Activated T-helper 17 cell treated with anti-CD3 and anti-CD28 coated beads, Interleukin-2, amount 50 U/mL, for 72 hours (primary cell): ENCODE results near the gene ERC1. TPM values are rescaled to one million over a fixed set of nuclear protein-coding genes. Genes with fewer than 3 reads are reported as not detected.

Experiments
- ATAC-seq: fragments of 150-1000 bp; cut with Tn5 transposase; replicated peaks from 2 replicates; pipeline ENCODE4 v1.10.0; 2021; ENCODE audit warnings: mild to moderate bottlenecking, moderate library complexity
- H3K27ac Mint-ChIP-seq: one replicate; pipeline ENCODE4 v1.8.0; 2022; ENCODE audit warnings: mixed read lengths
- H3K27me3 Mint-ChIP-seq: one replicate; pipeline ENCODE4 v1.8.0; 2022; ENCODE audit warnings: mixed read lengths
- H3K36me3 Mint-ChIP-seq: one replicate; pipeline ENCODE4 v1.8.0; 2022; ENCODE audit warnings: low read depth, mild to moderate bottlenecking, mixed read lengths
- H3K4me1 Mint-ChIP-seq: one replicate; pipeline ENCODE4 v1.8.0; 2022; ENCODE audit warnings: mixed read lengths
- H3K4me3 Mint-ChIP-seq: one replicate; pipeline ENCODE4 v1.8.0; 2022; ENCODE audit warnings: mild to moderate bottlenecking, mixed read lengths
- H3K9me3 Mint-ChIP-seq: one replicate; pipeline ENCODE4 v1.8.0; 2022; ENCODE audit warnings: mixed read lengths
- total RNA-seq, 2 donors: library from RNA; stranded (reverse); gene quantifications; one replicate each; pipeline ENCODE4 v1.2.3, GENCODE V29; 2022

ERC1 gene
- total RNA-seq, 2 donors from 2014 or later: 25.8 to 31.9 TPM

DNA sequence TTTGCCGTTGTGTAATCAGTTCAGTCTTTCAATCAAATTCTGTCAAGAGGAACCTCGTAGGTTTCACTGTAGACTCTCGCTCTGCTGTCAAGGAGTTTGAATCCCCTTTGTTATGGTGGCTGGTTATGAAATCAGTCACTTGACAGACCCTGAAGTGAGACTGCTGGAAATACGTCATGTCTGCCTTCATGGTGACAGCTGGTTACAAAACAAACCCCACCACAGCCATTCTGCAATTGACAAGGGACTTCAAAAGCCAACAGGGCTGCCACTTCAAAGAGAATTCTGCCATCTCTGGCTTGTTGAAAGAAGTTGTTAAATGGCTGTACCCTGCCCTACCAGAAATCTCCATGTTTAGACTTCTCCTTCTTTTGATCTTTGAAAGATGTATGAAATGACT, 286.9 kb downstream of the ERC1 start:
- H3K4me1 Mint-ChIP-seq: peaks cover 5% of the 10 kb centered on the region
- H3K36me3 Mint-ChIP-seq: no peaks in the 10 kb centered on the region
- H3K4me3 Mint-ChIP-seq: no peak overlapping the region
- H3K27me3 Mint-ChIP-seq: no peaks in the 10 kb centered on the region
- no peak for ATAC-seq
- no peaks in the 10 kb centered on the region for H3K9me3 Mint-ChIP-seq
- H3K27ac Mint-ChIP-seq: no peak overlapping the region

DNA sequence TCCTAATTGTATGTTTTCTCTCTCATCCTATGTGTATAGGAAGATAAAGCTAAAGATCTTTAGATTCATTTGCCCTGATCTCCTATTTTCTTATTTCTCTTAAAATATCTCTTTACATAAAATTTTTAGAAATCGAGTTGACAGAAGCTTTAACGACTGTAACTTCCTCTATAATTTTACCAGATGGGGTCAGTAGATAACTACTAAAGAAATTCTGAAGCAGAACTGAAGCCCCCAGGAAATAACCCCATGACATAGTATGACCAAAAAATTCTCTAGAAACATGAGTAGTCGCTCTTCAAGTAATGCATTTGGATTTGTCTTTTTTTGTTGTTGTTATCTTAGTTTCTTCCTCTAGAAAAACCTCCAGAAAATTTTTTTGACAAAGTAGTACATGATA, 288.0 kb downstream of the ERC1 start:
- no peak for ATAC-seq
- Mint-ChIP-seq H3K36me3 (no peaks in the 10 kb centered on the region), H3K4me3 (no peak overlapping the region), H3K9me3 (no peaks in the 10 kb centered on the region), H3K27ac (no peak overlapping the region), H3K27me3 (no peaks in the 10 kb centered on the region), H3K4me1 (peaks cover 5% of the 10 kb centered on the region)

GRCh38 chr12:1280059-1280458, 289.0 kb downstream of the ERC1 start:
- Mint-ChIP-seq H3K36me3 (no peaks in the 10 kb centered on the region), H3K9me3 (no peaks in the 10 kb centered on the region), H3K4me1 (peaks cover 5% of the 10 kb centered on the region), H3K4me3 (no peak overlapping the region), H3K27ac (no peak overlapping the region), H3K27me3 (no peaks in the 10 kb centered on the region)
- ATAC-seq: no peak

DNA sequence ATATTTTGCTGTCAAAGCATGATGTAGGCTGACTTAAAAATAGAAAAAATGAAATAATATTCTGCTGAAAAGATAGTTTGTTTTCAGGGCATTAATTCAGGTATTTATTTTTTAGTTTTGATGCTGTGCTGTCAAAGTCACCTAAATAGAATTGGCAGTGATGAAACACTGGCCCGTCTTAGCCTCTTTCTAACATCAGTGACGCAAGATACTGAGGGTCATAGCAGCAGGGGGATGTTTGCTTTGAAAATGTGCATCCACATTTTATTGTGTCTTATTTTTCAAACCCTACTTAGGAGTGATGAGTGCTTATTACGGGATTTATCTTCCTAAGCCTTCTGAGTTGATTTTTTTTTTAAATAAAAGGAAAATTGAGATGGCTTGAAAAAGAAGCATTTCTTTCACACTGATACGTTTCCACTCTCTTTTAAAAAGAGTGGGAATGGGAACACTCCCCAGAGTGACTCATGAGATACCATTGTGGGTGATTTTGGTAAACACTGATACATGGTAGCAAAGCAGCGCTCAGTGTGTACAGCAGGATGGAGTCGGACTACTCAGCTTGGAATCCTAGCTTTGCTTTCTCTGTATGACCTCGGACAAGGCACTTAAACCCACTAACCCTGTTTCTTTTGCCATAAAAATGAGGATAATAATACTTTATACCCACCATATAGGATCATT, 290.8 kb downstream of the ERC1 start:
- Mint-ChIP-seq H3K4me3 (no peak overlapping the region), H3K27me3 (no peaks in the 10 kb centered on the region), H3K4me1 (no peaks in the 10 kb centered on the region), H3K36me3 (no peaks in the 10 kb centered on the region), H3K27ac (no peak overlapping the region), H3K9me3 (no peaks in the 10 kb centered on the region)
- ATAC-seq: no peak

GRCh38 chr12:1282670-1283315, 291.8 kb downstream of the ERC1 start:
- H3K27ac Mint-ChIP-seq: no peak overlapping the region
- H3K9me3 Mint-ChIP-seq: no peaks in the 10 kb centered on the region
- H3K4me3 Mint-ChIP-seq: no peak overlapping the region
- no peaks in the 10 kb centered on the region for H3K4me1 Mint-ChIP-seq
- H3K36me3 Mint-ChIP-seq: no peaks in the 10 kb centered on the region
- ATAC-seq: no peak
- H3K27me3 Mint-ChIP-seq: no peaks in the 10 kb centered on the region

DNA sequence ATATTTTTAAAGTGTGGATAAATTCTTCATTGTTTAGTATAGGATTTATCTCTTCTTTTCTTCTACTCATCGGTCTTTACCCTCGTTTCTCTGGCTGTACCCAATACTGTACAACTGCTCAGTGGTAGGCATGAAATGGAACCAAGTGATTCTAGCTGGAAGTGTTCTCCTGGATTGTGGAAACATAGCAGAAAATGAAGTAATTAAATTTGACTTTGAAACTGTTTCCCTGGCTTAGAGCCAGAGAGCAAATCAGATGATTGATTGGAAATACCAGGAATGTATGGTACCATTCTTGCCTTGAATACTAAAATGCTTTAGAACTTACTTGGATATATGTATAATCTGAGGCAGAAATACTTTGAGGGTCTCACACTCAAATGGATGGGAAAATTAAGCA, 292.3 kb downstream of the ERC1 start:
- no peak overlapping the region for H3K4me3 Mint-ChIP-seq
- no peaks in the 10 kb centered on the region for H3K36me3 Mint-ChIP-seq
- no peaks in the 10 kb centered on the region for H3K27me3 Mint-ChIP-seq
- H3K4me1 Mint-ChIP-seq: no peaks in the 10 kb centered on the region
- no peak for ATAC-seq
- H3K27ac Mint-ChIP-seq: no peak overlapping the region
- no peaks in the 10 kb centered on the region for H3K9me3 Mint-ChIP-seq

DNA sequence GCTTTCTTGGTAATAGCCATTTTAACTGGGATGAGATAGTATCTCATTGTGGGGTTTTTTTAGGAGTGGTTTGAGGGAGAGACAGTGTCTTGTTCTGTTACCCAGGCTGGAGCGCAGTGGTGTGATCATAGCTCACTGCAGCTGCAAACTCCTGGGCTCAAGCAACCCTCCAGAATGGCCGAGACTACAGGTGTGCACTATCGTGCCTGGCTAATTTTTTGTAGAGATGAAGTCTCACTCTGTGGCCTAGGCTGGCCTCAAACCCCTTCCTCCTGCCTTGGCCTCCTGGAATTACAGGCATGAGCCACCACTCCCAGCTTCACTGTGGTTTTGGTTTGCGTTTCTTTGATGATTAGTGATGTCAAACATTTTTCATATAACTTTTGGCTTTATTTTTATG, 293.6 kb downstream of the ERC1 start:
- ATAC-seq: no peak
- H3K27me3 Mint-ChIP-seq: no peaks in the 10 kb centered on the region
- H3K4me3 Mint-ChIP-seq: no peak overlapping the region
- no peaks in the 10 kb centered on the region for H3K9me3 Mint-ChIP-seq
- H3K36me3 Mint-ChIP-seq: peaks cover 3% of the 10 kb centered on the region
- H3K4me1 Mint-ChIP-seq: no peaks in the 10 kb centered on the region
- H3K27ac Mint-ChIP-seq: peak overlapping the region; percentile 8

DNA sequence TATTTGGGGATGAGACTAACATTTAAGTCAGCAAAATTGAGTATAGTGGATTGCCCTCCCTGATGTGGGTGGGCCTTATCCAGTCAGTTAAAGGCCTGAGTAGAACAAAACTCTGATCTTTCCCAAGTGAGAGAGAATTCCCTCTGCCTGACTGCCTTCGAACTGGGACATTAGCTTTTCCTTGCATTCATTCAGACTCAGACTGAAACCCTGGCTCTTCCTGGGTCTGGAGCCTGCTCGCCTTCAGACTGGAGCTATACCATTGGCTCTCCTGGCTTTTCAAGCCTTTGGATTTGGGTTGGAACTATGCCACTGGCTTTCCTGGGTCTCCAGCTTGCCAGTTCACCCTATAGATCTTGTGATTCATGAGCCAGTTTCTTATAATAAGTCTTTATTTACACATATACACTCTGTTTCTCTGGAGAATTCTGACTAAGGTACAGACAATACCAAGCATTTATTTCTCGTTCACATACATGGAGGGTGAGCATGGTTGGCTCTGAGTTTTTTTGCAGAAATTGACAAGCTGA, 296.5 kb downstream of the ERC1 start:
- no peak overlapping the region for H3K4me3 Mint-ChIP-seq
- no peaks in the 10 kb centered on the region for H3K4me1 Mint-ChIP-seq

DNA sequence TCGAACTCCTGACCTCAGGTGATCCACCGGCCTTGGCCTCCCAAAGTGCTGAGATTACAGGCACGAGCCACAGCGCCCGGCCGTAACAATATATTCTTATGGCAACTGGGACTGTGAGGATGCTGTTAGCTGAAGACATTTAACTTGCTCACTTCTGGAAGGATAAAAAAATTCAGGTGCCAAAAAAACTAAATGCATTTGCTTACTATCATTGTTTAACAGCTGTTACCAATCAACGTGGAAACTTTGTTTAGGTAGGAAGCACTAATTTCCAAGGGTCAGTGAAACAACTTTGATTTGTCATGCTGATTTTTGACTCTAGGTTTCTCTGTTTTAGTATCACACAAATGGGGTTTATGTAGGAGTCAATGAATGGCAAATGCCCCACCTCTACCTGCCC, 297.3 kb downstream of the ERC1 start:
- no peaks in the 10 kb centered on the region for H3K4me1 Mint-ChIP-seq

More for the DNA sequence above, 296.5 kb downstream of the ERC1 start:
- Mint-ChIP-seq H3K9me3 (no peaks in the 10 kb centered on the region), H3K27ac (no peak overlapping the region), H3K36me3 (peaks cover 20% of the 10 kb centered on the region), H3K27me3 (no peaks in the 10 kb centered on the region)
- no peak for ATAC-seq

GRCh38 chr12:1289371-1290155, 298.5 kb downstream of the ERC1 start:
- Mint-ChIP-seq H3K27me3 (no peaks in the 10 kb centered on the region), H3K36me3 (peaks cover 32% of the 10 kb centered on the region), H3K4me3 (no peak overlapping the region), H3K9me3 (no peaks in the 10 kb centered on the region), H3K27ac (no peak overlapping the region), H3K4me1 (no peaks in the 10 kb centered on the region)
- no peak for ATAC-seq

More for the DNA sequence above, 297.3 kb downstream of the ERC1 start:
- ATAC-seq: no peak
- H3K27ac Mint-ChIP-seq: no peak overlapping the region
- no peaks in the 10 kb centered on the region for H3K27me3 Mint-ChIP-seq
- peaks cover 20% of the 10 kb centered on the region for H3K36me3 Mint-ChIP-seq
- no peaks in the 10 kb centered on the region for H3K9me3 Mint-ChIP-seq
- no peak overlapping the region for H3K4me3 Mint-ChIP-seq

DNA sequence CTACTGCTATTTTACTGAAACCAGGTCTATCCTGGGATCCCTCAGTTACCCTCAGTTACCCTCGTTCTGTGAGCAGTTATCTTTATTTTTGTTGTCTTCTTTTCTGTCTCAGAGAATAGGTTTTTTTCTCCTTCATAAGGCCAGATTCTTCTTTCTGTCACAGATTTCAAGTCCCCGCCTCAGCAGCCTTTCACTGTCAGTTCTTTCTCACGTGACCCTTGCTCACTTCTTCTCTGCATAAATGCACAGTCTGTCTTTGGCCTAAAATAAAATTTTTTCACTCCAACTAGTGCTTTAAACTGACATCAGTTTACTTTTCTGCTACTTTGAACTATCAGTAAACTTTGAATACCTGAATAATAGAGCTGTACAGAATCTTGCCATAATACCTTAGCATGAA, 299.7 kb downstream of the ERC1 start:
- no peak overlapping the region for H3K4me3 Mint-ChIP-seq
- H3K9me3 Mint-ChIP-seq: no peaks in the 10 kb centered on the region
- H3K36me3 Mint-ChIP-seq: peaks cover 34% of the 10 kb centered on the region
- no peaks in the 10 kb centered on the region for H3K4me1 Mint-ChIP-seq
- no peak for ATAC-seq
- no peaks in the 10 kb centered on the region for H3K27me3 Mint-ChIP-seq
- no peak overlapping the region for H3K27ac Mint-ChIP-seq

DNA sequence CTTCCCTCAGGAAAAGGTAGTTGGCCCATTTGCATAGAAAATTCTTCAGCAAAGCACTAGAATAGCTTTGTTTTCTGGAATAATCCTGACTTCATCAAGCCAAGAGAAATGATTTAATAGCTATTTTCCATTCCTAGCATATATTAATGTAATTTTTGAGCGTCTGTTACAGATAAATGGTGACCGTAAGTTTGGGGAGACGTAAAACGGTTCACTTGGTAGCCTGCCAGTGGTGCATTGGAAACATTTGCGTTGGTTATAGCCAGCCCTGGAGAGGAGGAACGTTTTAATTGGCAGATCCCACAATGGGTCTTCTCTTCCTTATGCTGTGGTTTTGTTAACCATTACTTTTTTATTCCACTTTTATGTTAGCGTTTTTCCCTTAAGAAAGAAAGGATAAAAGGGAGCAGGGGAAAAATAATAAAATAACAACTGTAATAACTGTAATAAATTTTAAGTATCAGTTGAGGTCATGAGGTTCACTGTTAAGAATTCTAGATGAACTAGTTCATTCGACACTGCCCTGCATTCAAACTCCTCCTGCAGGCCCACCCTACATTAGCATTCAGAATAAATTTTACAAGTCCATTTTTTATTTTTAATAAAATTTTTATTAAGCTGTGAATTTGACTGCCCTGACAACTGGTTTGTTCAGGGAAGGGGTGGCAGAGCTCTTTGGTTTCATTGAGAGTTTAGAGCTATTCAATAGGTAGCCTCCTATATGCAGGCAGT, 300.7 kb downstream of the ERC1 start:
- H3K27me3 Mint-ChIP-seq: no peaks in the 10 kb centered on the region
- ATAC-seq: no peak
- peaks cover 38% of the 10 kb centered on the region for H3K36me3 Mint-ChIP-seq
- no peaks in the 10 kb centered on the region for H3K9me3 Mint-ChIP-seq
- no peak overlapping the region for H3K27ac Mint-ChIP-seq
- H3K4me3 Mint-ChIP-seq: no peak overlapping the region
- H3K4me1 Mint-ChIP-seq: no peaks in the 10 kb centered on the region

- H3K27ac Mint-ChIP-seq: no peak overlapping the region
- no peak for ATAC-seq
Observed at GRCh38 chr12:1293901-1294300, 302.9 kb downstream of the ERC1 start.

DNA sequence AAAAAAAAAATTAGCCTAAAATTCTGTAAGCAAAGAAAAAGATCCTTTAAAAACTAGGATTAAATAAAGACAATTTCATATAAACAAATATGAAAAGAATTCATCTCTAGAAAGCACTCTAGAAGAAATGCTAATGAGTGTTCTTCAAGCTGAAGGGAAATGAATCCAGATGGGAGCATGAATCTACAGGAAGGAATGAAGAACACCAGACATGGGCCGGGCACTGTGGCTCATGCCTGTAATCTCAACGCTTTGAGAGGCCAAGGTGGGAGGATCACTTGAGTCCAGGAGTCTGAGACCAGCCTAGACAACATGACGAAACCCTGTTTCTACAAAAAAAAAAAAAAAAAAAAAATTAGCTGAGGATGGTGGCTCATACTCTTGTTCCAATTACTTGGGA, 306.2 kb downstream of the ERC1 start:
- Mint-ChIP-seq H3K36me3 (peaks cover 37% of the 10 kb centered on the region), H3K4me3 (no peak overlapping the region), H3K9me3 (no peaks in the 10 kb centered on the region), H3K27me3 (no peaks in the 10 kb centered on the region), H3K27ac (no peak overlapping the region), H3K4me1 (peaks cover 3% of the 10 kb centered on the region)
- no peak for ATAC-seq

More at GRCh38 chr12:1293901-1294300, 302.9 kb downstream of the ERC1 start:
- H3K9me3 Mint-ChIP-seq: no peaks in the 10 kb centered on the region
- H3K27me3 Mint-ChIP-seq: no peaks in the 10 kb centered on the region
- no peak overlapping the region for H3K4me3 Mint-ChIP-seq
- H3K36me3 Mint-ChIP-seq: peaks cover 57% of the 10 kb centered on the region
- H3K4me1 Mint-ChIP-seq: no peaks in the 10 kb centered on the region
